OCI-LY3 (cell line): ENCODE data around the gene ANKRD6.

Experiments used
- H2AFZ ChIP-seq: fragments of 200-600, 300-600 bp; shearing (Covaris generic); 2 replicates; pipeline ENCODE4 v1.6.0; 2014; ENCODE audit warnings: antibody characterized with exemption, low read depth, low read length
- H3K27ac ChIP-seq: fragments of 200-600, 300-600 bp; sonication (generic); 2 replicates; pipeline ENCODE4 v1.5.1; 2014; ENCODE audit warnings: mild to moderate bottlenecking, low read length, moderate library complexity, mixed read lengths
- H3K27me3 ChIP-seq: fragments of 200-600, 300-600 bp; sonication (generic); 2 replicates; pipeline ENCODE4 v1.6.1; 2014; ENCODE audit warnings: low read depth, low read length, mixed read lengths
- H3K36me3 ChIP-seq: fragments of 200-600, 300-600 bp; sonication (generic); replicated peaks from 2 replicates; pipeline ENCODE3; 2014; ENCODE audit warnings: low read depth, low read length, mixed read lengths
- H3K4me1 ChIP-seq: fragments of 300-600, 200-600 bp; sonication (generic); 2 replicates; pipeline ENCODE4 v1.6.1; 2014; ENCODE audit warnings: low read length, mixed read lengths
- H3K4me2 ChIP-seq: fragments of 200-600, 300-600 bp; sonication (generic); 2 replicates; pipeline ENCODE4 v1.6.1; 2014; ENCODE audit warnings: low read length, mixed read lengths
- H3K4me3 ChIP-seq: fragments of 300-600, 200-600 bp; sonication (generic); 2 replicates; pipeline ENCODE4 v1.5.1; 2014; ENCODE audit warnings: antibody characterized with exemption, mild to moderate bottlenecking, low read length, moderate library complexity
- H3K79me2 ChIP-seq: fragments of 300-600, 200-600 bp; shearing (Covaris generic); 2 replicates; pipeline ENCODE4 v1.6.1; 2014; ENCODE audit warnings: mild to moderate bottlenecking, low read length, mixed read lengths
- H3K9ac ChIP-seq: fragments of 300-600, 200-600 bp; shearing (Covaris generic); 2 replicates; pipeline ENCODE4 v1.6.0; 2014; ENCODE audit warnings: mild to moderate bottlenecking, low read length, moderate library complexity
- H3K9me3 ChIP-seq: fragments of 200-600, 300-600 bp; shearing (Covaris generic); 2 replicates; pipeline ENCODE4 v1.6.1; 2014; ENCODE audit warnings: low read length, mixed read lengths; ENCODE audit not compliant: insufficient read depth
- H4K20me1 ChIP-seq: fragments of 200-600, 300-600 bp; sonication (generic); 2 replicates; pipeline ENCODE4 v1.6.1; 2016; ENCODE audit warnings: low read length, mixed read lengths; ENCODE audit not compliant: insufficient read depth
- EZH2phosphoT487 ChIP-seq: fragments of 200-600 bp; shearing (Covaris generic); IDR thresholded peaks from 2 replicates; pipeline ENCODE4 v1.6.1; 2018; ENCODE audit warnings: antibody characterized with exemption, mixed run types, low read depth
- TF ChIP-seq, protein P1 (sequence below): fragments of 200-600, 300-600 bp; sonication (generic); IDR thresholded peaks from 2 replicates; pipeline ENCODE4 v1.5.1; 2014; ENCODE audit warnings: antibody characterized with exemption, low read length, low read depth

Gene ANKRD6

GRCh38 chr6:89398762-89399525, 34.0 kb upstream of the ANKRD6 start:
- Histone ChIP-seq H3K27ac (no peak overlapping the region), H2AFZ (no peak overlapping the region), H4K20me1 (0 out of 2 replicates have a peak, but pooled peaks cover 5% of the 10 kb centered on the region), H3K27me3 (0 out of 2 replicates have a peak, but pooled peaks cover under 1% of the 10 kb centered on the region), H3K79me2 (no peaks in the 10 kb centered on the region), H3K36me3 (no peaks in the 10 kb centered on the region), H3K4me2 (no peak overlapping the region), H3K4me1 (no peaks in the 10 kb centered on the region), H3K4me3 (no peak overlapping the region), H3K9me3 (no peaks in the 10 kb centered on the region), H3K9ac (no peak overlapping the region)
- no peak for TF ChIP-seq EZH2phosphoT487

DNA sequence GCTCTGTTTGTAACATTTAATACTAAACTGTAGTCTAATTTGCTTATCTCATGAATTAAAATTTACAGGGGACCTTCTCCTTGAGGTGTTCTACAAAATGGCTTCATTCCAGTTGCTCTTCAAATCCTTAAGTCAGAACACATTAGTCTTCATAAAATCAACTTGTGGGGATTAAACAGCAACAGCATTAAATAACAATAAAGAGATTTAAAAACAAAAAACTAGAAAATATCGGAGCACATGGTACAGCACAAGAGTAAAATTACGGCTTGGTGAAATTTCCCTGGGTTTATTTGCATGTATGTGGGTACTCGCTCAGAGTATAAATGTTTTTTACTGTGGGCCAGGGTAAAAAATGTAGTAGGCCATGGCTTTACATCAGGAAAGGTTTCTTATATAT, 32.9 kb upstream of the ANKRD6 start:
- Histone ChIP-seq H3K27ac (no peak overlapping the region), H3K4me3 (no peak overlapping the region), H3K4me2 (no peak overlapping the region), H3K4me1 (no peaks in the 10 kb centered on the region), H3K9ac (no peak overlapping the region), H2AFZ (no peak overlapping the region), H4K20me1 (0 out of 2 replicates have a peak, but pooled peaks cover 5% of the 10 kb centered on the region), H3K79me2 (no peaks in the 10 kb centered on the region), H3K27me3 (no peaks in the 10 kb centered on the region), H3K36me3 (no peaks in the 10 kb centered on the region), H3K9me3 (no peaks in the 10 kb centered on the region)
- TF ChIP-seq, protein P1, sequence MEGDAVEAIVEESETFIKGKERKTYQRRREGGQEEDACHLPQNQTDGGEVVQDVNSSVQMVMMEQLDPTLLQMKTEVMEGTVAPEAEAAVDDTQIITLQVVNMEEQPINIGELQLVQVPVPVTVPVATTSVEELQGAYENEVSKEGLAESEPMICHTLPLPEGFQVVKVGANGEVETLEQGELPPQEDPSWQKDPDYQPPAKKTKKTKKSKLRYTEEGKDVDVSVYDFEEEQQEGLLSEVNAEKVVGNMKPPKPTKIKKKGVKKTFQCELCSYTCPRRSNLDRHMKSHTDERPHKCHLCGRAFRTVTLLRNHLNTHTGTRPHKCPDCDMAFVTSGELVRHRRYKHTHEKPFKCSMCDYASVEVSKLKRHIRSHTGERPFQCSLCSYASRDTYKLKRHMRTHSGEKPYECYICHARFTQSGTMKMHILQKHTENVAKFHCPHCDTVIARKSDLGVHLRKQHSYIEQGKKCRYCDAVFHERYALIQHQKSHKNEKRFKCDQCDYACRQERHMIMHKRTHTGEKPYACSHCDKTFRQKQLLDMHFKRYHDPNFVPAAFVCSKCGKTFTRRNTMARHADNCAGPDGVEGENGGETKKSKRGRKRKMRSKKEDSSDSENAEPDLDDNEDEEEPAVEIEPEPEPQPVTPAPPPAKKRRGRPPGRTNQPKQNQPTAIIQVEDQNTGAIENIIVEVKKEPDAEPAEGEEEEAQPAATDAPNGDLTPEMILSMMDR, result no peak
- no peak for TF ChIP-seq EZH2phosphoT487

GRCh38 chr6:89400912-89401399, 32.0 kb upstream of the ANKRD6 start:
- Histone ChIP-seq H3K27ac (no peak overlapping the region), H3K4me2 (no peak overlapping the region), H2AFZ (no peak overlapping the region), H4K20me1 (0 out of 2 replicates have a peak, but pooled peaks cover 5% of the 10 kb centered on the region), H3K9me3 (no peaks in the 10 kb centered on the region), H3K9ac (no peak overlapping the region), H3K36me3 (no peaks in the 10 kb centered on the region), H3K27me3 (no peaks in the 10 kb centered on the region), H3K4me1 (no peaks in the 10 kb centered on the region), H3K79me2 (no peaks in the 10 kb centered on the region), H3K4me3 (no peak overlapping the region)
- no peak for TF ChIP-seq EZH2phosphoT487
- TF ChIP-seq, protein P1, result no peak

- Histone ChIP-seq H3K4me3 (no peak overlapping the region), H3K27me3 (0 out of 2 replicates have a peak, but pooled peaks cover under 1% of the 10 kb centered on the region), H3K27ac (no peak overlapping the region), H3K79me2 (no peaks in the 10 kb centered on the region), H4K20me1 (peaks cover 5% of the 10 kb centered on the region; the same call in 1 of the 2 replicates), H3K4me1 (no peaks in the 10 kb centered on the region), H3K9ac (no peak overlapping the region), H3K36me3 (no peaks in the 10 kb centered on the region), H3K9me3 (no peaks in the 10 kb centered on the region), H2AFZ (no peak overlapping the region), H3K4me2 (no peak overlapping the region)
- TF ChIP-seq, protein P1, result no peak
- TF ChIP-seq EZH2phosphoT487, result no peak
Measured at GRCh38 chr6:89402776-89403175, 30.2 kb upstream of the ANKRD6 start.
